Measurements from ENCODE around the gene PSD4.
A peak's percentile ranks its signal among the peaks of the same experiment; 100 is the strongest.

The PSD4 gene

GRCh38 chr2:113171334-113172075 lies 2.3 kb upstream of the PSD4 start:
- peak overlapping the region; percentile 93 for H3K27ac Mint-ChIP-seq
- H3K27me3 Mint-ChIP-seq = no peaks in the 10 kb centered on the region
- peaks cover 19% of the 10 kb centered on the region for H3K36me3 Mint-ChIP-seq (ENCODE audit: low read depth)
- H3K4me1 Mint-ChIP-seq (ENCODE audit: low read depth) = peaks cover 79% of the 10 kb centered on the region
- H3K4me3 Mint-ChIP-seq = peak overlapping the region; percentile 7
- peaks cover 5% of the 10 kb centered on the region for H3K9me3 Mint-ChIP-seq

- Mint-ChIP-seq H3K4me1 (ENCODE audit: low read depth) (peaks cover 81% of the 10 kb centered on the region), H3K4me3 (peak overlapping the region; percentile 91), H3K9me3 (peaks cover 5% of the 10 kb centered on the region), H3K27me3 (no peaks in the 10 kb centered on the region), H3K27ac (peak overlapping the region; percentile 93), H3K36me3 (ENCODE audit: low read depth) (peaks cover 34% of the 10 kb centered on the region)
Observed at GRCh38 chr2:113172721-113173541, 840 bp upstream of the PSD4 start.

GRCh38 chr2:113174376-113174750 lies 592 bp downstream of the PSD4 start:
- Mint-ChIP-seq H3K36me3 (ENCODE audit: low read depth) (peaks cover 46% of the 10 kb centered on the region), H3K4me1 (ENCODE audit: low read depth) (peaks cover 81% of the 10 kb centered on the region), H3K27ac (peak overlapping the region; percentile 93), H3K27me3 (no peaks in the 10 kb centered on the region), H3K9me3 (peaks cover 5% of the 10 kb centered on the region), H3K4me3 (peak overlapping the region; percentile 91)

- Mint-ChIP-seq H3K4me1 (ENCODE audit: low read depth) (peaks cover 83% of the 10 kb centered on the region), H3K4me3 (peak overlapping the region; percentile 91), H3K36me3 (ENCODE audit: low read depth) (peaks cover 51% of the 10 kb centered on the region), H3K27me3 (no peaks in the 10 kb centered on the region), H3K9me3 (peaks cover 5% of the 10 kb centered on the region), H3K27ac (peak overlapping the region; percentile 93)
Observed at GRCh38 chr2:113175042-113175628, 1.4 kb downstream of the PSD4 start.

GRCh38 chr2:113175736-113176695 lies 2.2 kb downstream of the PSD4 start:
- peaks cover 3% of the 10 kb centered on the region for H3K9me3 Mint-ChIP-seq
- H3K4me1 Mint-ChIP-seq (ENCODE audit: low read depth) = peaks cover 86% of the 10 kb centered on the region
- no peaks in the 10 kb centered on the region for H3K27me3 Mint-ChIP-seq
- H3K27ac Mint-ChIP-seq = peak overlapping the region; percentile 93
- peaks cover 59% of the 10 kb centered on the region for H3K36me3 Mint-ChIP-seq (ENCODE audit: low read depth)
- peak overlapping the region; percentile 91 for H3K4me3 Mint-ChIP-seq

GRCh38 chr2:113176696-113177355 lies 3.1 kb downstream of the PSD4 start:
- Mint-ChIP-seq H3K27ac (peak overlapping the region; percentile 81), H3K36me3 (ENCODE audit: low read depth) (peaks cover 63% of the 10 kb centered on the region), H3K4me3 (peak overlapping the region; percentile 91), H3K4me1 (ENCODE audit: low read depth) (peaks cover 86% of the 10 kb centered on the region), H3K27me3 (no peaks in the 10 kb centered on the region), H3K9me3 (no peaks in the 10 kb centered on the region)

GRCh38 chr2:113178069-113178746 lies 4.4 kb downstream of the PSD4 start:
- H3K4me3 Mint-ChIP-seq = peak overlapping the region; percentile 91

GRCh38 chr2:113178891-113179290 lies 5.1 kb downstream of the PSD4 start:
- Mint-ChIP-seq H3K27me3 (no peaks in the 10 kb centered on the region), H3K4me1 (ENCODE audit: low read depth) (peaks cover 82% of the 10 kb centered on the region), H3K4me3 (peak overlapping the region; percentile 91), H3K36me3 (ENCODE audit: low read depth) (peaks cover 74% of the 10 kb centered on the region), H3K27ac (peak overlapping the region; percentile 81), H3K9me3 (no peaks in the 10 kb centered on the region)

More at GRCh38 chr2:113178069-113178746, 4.4 kb downstream of the PSD4 start:
- peak overlapping the region; percentile 81 for H3K27ac Mint-ChIP-seq
- peaks cover 68% of the 10 kb centered on the region for H3K36me3 Mint-ChIP-seq (ENCODE audit: low read depth)
- no peaks in the 10 kb centered on the region for H3K9me3 Mint-ChIP-seq
- no peaks in the 10 kb centered on the region for H3K27me3 Mint-ChIP-seq
- peaks cover 82% of the 10 kb centered on the region for H3K4me1 Mint-ChIP-seq (ENCODE audit: low read depth)

- H3K4me1 Mint-ChIP-seq (ENCODE audit: low read depth) = peaks cover 85% of the 10 kb centered on the region
- peak overlapping the region; percentile 91 for H3K4me3 Mint-ChIP-seq
- H3K9me3 Mint-ChIP-seq = no peaks in the 10 kb centered on the region
- H3K27ac Mint-ChIP-seq = peak overlapping the region; percentile 81
- H3K27me3 Mint-ChIP-seq = no peaks in the 10 kb centered on the region
- H3K36me3 Mint-ChIP-seq (ENCODE audit: low read depth) = peaks cover 77% of the 10 kb centered on the region
Observed at GRCh38 chr2:113179446-113180045, 5.8 kb downstream of the PSD4 start.

GRCh38 chr2:113180131-113180946 lies 6.6 kb downstream of the PSD4 start:
- no peaks in the 10 kb centered on the region for H3K9me3 Mint-ChIP-seq
- H3K27me3 Mint-ChIP-seq = no peaks in the 10 kb centered on the region
- H3K27ac Mint-ChIP-seq = peak overlapping the region; percentile 83
- peaks cover 79% of the 10 kb centered on the region for H3K36me3 Mint-ChIP-seq (ENCODE audit: low read depth)
- peak overlapping the region; percentile 63 for H3K4me3 Mint-ChIP-seq
- peaks cover 88% of the 10 kb centered on the region for H3K4me1 Mint-ChIP-seq (ENCODE audit: low read depth)

GRCh38 chr2:113181258-113182051 lies 7.7 kb downstream of the PSD4 start:
- no peaks in the 10 kb centered on the region for H3K27me3 Mint-ChIP-seq
- H3K36me3 Mint-ChIP-seq (ENCODE audit: low read depth) = peaks cover 85% of the 10 kb centered on the region
- no peaks in the 10 kb centered on the region for H3K9me3 Mint-ChIP-seq
- peaks cover 91% of the 10 kb centered on the region for H3K4me1 Mint-ChIP-seq (ENCODE audit: low read depth)
- H3K27ac Mint-ChIP-seq = peak overlapping the region; percentile 75
- H3K4me3 Mint-ChIP-seq = peak overlapping the region; percentile 43

Measured in stimulated activated naive CD8-positive, alpha-beta T cell treated with anti-CD3 and anti-CD28 coated beads, Interleukin-15, Interleukin-2, amounts not matched to agents 100 ng/mL and 50 ng/mL, for 24 hours (primary cell).